ENCODE data around the gene DNAJC1.
"Not testable (repeated sequence)": the region's sequence is repeated elsewhere in the genome, so short reads cannot be mapped to it uniquely, and the experiment has no call there.

The DNAJC1 gene, protein sequence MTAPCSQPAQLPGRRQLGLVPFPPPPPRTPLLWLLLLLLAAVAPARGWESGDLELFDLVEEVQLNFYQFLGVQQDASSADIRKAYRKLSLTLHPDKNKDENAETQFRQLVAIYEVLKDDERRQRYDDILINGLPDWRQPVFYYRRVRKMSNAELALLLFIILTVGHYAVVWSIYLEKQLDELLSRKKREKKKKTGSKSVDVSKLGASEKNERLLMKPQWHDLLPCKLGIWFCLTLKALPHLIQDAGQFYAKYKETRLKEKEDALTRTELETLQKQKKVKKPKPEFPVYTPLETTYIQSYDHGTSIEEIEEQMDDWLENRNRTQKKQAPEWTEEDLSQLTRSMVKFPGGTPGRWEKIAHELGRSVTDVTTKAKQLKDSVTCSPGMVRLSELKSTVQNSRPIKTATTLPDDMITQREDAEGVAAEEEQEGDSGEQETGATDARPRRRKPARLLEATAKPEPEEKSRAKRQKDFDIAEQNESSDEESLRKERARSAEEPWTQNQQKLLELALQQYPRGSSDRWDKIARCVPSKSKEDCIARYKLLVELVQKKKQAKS

DNA sequence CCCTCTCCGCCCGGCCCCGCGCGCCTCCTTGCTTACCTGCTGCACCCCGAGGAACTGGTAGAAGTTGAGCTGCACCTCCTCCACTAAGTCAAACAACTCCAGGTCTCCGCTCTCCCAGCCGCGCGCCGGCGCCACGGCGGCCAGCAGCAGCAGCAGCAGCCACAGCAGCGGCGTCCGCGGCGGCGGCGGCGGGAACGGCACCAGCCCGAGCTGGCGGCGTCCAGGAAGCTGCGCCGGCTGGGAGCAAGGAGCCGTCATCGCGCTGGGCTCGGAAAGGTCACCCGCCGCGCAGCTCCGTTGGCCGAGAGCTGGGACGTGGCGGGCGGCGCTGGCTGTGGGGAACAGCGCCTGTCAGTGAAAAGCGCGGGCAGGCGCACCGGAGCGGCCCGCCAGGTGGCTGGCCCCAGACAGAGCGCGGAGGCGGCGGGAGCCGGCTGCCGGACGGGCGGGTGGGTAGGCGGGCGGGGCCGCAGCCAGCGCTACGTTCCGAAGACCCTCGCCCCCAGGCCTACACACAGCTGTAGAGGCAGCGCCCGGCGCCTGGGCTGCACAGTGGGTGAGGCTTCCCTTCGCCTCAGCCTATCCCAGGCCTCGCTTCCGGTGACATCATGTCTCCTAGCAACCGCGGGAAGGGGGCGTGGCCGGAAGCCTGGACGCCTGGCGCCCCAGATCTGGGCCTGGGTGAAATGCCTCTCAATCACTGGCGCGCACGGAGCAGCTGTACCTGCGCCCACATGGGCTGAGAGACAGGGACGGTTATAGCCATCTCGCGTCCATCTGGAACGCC, at the start of gene DNAJC1:
Gene DNAJC1, minus strand, starts transcription at position 554 of the 787 bp plus-strand sequence. Its CDS starts 296 bp downstream, at position 258.
- no peak for FAIRE-seq

DNA sequence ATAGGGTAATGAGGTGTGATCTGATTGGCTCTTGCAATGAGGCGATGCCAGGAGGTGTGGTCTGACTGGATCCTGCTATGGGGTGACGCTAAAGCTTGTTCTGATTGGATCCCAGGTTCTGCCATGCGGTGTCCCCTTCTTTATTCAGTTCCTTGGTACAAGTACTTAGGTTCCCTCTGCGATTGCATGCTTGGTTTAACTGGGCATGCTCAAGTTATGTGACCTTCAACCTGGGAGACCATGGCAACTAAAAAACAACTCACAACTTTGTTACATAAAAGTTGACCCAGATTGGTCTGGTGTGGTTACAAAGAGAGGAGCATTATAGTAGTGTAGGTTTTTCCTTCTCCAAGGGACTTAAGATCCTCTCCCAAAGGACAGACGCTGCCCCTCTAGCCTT, 49.5 kb upstream of the DNAJC1 start:
- FAIRE-seq, result no peak

DNA sequence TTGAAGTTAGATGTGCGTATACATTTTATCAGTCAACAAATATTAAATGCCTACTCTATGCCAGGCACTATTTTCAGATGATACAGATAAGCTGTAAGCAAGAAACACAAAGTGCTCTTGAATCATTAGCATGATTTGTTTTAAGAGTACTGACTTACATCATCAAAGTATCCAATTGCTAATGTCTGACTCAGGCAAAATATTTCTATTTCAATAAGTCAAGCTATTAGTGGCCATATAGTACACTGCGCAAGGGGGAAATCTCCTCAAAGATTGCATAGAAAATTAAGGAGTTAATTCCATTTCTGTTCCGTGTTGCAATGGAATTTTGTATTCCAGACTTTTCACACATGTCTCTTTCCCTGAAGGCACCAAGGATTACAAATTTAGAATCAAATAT, 46.1 kb upstream of the DNAJC1 start:
- no peak for FAIRE-seq

DNA sequence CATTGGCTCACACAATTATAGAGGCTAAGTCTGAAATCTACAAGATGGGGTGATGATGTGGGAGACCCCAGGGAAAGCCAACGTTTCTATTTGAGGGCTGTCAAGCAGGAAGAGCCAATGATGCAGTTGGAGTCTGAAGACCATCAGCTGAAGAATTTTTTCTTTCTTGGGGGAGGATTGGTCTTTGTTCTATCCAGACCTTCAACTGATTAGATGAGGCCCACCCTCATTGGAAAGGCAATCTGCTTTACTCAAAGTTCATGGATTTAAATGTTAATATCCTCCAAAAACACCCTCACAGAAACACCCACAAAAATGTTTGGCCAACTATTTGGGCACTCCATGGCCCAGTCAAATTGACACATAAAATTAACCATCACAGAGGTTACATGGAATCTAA, 44.3 kb upstream of the DNAJC1 start:
- FAIRE-seq, result no peak

DNA sequence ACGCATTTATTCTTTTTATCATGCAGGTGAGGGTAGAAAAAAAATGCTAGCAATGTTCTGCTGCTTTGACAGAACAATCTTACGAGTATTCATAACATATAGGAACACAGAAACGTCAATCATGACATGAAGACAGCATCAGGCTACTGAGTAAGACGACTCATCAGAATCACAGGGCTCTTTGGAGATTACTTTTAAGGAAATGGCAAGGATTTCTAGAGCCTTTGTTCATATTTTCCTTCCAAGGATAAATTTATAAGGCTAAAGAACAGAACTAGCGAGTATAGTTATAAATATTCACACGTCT, 39.8 kb upstream of the DNAJC1 start:
- no peak for FAIRE-seq

DNA sequence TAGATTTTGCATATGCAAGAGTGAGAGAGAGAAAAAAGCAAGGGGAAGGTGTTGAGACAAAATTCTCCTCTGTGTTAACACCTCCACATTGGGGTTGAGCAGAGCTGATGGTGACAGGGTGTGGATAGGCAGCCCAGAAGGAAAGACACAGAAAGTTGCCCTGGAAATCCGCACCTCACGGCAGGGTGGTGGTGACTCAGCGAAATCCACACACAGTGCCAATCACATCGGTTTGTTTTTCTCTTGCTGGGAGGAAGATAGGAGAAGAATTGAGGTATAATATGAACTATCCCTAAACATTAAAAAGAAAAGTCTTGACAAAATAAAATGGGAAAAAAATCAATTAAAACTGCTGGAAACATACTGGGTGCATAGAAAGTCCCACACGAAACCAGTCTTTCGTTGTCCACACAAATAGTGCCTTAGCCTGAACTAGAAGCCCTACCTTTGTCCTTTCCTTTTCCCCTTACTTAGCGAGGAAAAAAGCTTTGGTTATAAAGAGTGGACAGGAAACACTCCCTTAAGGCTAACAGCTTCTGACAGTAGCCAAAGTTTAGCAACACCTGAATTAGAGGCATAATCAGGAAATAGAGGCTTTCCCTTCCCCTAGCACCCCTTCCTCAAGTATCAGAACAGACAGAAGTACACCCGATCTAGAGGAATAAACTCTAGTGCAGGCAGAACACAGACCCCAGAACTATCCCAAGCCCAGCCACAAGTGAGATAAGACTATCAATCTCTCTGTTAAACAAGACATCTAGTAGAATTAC, 39.2 kb upstream of the DNAJC1 start:
- no peak for FAIRE-seq

DNA sequence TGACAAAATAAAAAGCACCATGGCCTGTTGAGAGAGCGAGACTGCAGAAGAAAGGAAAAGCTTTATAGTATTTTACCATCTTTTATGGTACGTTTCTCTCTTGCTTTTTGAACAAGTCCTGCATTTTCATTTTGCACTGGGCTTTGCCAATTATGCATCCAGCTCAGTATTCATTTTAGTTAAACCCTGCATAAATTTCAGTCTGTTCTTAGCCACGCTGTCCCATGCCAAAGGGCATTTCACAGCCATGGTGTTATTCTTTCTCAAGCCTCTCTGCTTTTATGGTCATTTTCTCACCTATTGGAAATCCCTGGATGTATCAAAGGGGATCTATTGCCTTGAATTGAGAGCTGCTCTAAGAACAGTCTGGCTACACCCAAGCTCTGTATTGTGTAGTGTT, 30.8 kb upstream of the DNAJC1 start:
- FAIRE-seq, result no peak

DNA sequence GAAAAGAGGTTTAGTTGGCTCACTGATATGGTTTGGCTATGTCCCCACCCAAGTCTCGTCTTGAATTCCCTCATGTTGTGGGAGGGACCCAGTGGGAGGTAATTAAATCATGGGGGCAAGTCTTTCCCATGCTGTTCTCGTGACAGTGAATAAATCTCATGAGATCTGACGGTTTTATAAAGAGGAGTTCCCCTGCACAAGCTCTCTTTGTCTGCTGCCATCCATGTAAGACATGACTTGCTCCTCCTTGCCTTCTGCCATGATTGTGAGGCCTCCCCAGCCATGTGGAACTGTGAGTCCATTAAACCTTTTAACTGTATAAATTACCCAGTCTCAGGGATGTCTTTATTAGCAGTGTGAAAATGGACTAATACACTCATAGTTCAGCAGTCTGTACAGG, 28.7 kb upstream of the DNAJC1 start:
- FAIRE-seq, result not testable (repeated sequence)

DNA sequence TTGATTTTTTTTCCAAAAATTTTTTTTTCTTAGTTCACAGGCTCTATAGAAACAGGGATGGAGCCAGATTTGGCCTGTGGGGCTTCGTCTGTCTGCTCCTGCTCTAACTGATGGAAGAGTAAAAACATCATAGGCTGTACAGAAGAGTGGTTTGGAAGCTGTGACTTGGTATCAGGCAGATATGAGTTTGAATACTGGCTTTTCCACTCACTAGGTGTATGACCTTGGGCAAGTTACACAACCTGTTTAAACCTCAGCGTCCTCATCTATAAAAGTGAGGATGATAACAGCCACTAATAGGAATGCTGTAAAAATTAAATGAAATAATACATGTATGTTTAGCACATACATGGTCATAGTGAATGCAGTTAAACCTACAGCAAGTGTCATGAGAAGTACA, 26.9 kb upstream of the DNAJC1 start:
- no peak for FAIRE-seq

DNA sequence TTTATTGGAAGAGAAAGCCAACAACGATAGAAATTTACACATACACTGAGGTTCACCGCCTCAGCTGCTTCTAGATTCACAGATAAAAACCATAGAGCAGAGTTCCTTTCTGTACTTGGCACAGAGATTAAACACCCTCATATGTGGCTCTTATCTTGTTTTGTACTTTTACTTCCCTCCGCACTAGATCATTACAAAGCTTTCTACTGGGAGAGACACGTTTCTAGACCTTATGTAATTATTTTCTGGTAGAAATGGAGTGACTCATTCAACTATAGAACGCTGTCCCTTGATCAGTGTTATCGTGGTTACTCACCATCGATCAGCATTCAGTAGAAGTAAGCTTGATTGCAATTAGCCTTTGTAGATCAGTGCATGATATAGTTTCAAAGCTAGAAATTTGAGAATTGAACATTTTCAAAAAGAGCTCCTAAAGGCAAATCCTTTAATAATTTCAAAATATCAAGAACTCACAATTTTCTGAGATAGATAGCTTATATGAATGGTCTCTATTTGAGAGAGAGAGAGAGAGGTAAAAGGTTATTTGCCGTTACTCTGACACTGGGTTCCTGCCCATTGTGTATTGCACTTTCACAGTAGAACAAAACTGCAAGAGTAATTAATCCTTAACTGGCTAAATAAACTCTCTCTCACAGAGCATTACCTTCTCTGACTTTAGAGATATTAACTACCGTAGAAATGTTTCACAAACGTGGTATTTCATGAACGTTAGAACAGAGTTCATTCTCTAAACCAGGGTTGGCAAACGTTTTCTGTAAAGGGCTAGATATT, 26.1 kb upstream of the DNAJC1 start:
- FAIRE-seq, result no peak

DNA sequence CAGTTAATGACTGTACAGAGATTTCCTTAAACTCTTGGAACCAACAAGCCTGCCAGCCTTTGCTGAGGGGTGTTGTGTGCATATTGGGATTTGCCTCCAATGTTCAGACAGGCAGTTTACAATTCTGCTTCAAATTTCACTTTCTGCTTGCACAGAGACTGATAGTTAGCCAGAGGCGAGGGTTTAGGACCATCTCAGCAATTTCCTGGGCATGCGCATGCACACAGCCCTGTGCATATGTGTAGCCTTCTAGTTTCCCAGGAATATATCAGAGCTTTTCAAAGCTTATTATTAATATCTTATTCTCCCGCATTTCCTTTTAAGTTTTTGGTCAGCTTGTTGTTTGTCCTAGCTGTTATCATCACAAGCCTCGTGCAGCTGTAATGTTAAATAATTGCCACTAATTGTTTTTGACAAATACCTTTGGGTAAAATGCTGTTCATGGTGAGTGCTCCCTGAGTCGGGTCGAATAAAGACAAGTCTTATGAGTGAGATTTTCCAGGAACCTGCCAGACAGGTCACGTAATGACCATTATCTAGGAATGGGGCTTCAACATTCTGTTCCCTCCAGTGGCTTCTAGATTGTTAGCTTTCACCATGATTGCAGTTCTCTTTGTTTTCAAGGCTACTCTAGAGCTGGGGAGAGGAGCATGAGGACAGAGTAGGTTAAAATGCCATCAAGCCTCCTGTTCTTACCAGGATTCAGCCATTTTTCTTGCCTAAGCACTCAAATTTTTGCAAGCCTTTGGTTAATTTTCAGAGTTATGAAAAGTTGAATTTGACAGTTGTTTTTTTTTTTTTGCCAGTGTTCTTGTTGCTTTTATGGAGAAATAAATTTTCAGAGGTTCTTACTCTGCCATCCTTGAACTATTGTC, 24.1 kb upstream of the DNAJC1 start:
- FAIRE-seq, result no peak

DNA sequence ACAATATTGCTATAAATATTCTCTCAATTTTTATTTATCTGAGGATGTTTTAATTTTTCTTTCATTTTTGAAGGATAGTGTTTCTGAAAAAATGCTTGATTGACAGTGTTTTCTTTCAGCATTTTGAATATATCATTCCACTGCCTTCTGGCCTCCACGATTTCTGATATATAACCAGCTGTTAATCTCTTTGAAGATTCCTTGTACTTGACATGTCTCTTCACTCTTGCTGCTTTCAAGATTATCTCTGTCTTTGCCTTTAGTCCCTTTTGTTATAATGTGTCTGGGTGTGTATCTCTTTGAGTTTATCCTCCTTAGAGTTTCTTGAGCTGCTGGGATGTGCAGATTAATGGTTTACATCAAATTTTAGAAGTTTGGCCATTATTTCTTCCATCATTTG, 22.8 kb upstream of the DNAJC1 start:
- FAIRE-seq, result no peak

DNA sequence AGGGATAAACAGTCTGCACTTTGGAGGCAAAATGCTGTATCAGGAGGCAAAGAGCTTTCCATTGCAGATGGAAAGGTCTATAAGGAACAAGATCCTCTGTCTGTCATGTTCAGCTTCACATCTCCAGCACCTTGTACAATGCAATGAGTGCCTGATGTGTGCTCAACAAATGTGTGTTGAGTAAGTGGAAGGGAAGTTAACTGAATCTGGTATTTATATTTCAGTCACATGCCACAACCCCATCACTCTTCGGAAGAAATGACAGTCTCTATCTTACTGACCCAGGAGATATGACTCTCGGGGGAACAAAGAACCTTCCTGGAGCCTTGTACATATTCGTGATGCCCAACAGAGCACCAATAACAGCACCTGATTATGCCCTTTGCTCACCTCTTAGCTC, 20.0 kb upstream of the DNAJC1 start:
- FAIRE-seq, result no peak

DNA sequence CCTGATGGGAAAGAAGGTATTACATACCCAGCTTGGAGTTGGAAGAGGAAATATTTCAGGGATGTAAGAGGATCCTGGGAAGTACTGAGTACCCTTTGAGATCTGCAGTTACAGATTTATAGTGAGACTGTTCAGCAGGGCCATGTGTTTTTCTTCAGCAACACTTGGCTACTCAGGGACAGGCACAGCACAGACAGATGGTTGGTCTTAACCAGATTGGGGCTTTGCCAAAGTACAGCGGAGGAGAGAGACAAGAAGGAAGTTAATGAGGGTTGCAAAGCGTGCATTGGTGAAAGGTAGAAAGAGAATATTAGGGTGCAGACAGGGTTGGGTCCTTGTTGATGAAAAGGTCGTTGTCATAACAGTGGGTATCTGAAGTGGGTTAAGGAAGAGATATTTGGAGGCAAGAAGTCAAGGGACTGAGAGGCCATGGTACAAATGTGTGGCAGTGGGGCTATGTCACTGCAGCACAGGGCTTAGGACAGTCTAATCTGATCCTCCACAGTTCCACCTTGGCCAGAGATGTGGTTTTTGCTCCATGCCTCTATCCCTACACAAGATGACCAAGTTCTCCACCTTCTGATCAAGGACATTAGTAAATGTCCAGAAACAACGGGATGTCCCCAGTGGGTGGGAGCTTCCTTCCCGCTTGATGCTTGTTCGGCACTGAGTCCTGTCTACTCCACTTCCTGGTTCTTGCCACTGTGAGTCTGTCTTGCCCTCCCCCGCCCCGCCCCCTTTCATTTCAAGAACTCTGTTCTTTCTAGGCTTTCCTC, 18.9 kb upstream of the DNAJC1 start:
- FAIRE-seq, result no peak

DNA sequence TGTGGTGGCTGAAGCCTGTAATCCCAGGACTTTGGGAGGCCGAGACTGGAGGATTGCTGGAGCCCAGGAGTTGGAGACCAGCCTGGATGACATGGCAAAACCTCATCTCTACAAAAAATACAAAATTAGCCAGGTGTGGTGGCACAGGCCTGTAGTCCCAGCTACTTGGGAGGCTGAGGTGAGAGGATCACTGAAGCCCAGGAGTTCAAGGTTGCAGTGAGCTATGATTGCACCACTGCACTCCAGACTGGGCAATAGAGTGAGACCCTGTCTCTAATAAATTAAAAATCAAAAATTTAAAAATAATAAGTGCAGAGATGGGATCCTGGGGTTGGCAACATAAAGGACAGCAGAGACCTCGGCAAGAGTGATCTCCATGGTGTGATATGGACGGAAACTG, 17.6 kb upstream of the DNAJC1 start:
- not testable (repeated sequence) for FAIRE-seq

DNA sequence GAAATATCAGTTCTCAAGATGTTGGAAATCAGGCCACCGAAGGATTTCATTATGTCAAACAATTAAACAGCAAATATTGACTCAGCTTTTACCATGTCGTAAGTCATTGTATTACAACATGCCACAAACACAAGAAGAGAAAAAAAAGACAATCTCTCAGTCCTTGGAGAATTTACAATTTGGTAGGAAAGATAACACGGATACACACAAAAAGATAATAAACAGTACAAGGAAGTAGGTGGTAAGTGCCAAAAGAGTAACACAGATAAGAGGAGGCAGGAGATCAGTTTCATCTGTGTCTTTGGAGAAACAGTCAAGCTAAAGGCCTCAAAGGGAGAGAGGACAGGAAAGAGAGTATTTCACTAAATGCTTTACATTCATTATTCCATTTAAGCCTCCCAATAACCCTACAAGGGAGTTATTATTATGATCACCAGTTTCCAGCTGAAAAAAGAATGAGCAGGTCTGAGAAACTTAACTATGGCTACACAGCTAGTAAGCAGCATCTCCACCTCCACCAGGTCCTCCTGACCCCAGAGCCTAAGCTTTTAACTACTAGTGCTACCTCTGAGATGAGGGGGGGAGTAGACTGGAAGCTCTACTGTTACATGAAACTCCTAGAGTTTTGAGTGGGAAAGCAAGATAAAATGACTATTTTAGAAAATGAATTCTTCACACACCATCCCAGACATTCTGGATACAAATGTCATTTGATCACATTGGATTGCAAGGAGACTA, 13.9 kb upstream of the DNAJC1 start:
- no peak for FAIRE-seq

DNA sequence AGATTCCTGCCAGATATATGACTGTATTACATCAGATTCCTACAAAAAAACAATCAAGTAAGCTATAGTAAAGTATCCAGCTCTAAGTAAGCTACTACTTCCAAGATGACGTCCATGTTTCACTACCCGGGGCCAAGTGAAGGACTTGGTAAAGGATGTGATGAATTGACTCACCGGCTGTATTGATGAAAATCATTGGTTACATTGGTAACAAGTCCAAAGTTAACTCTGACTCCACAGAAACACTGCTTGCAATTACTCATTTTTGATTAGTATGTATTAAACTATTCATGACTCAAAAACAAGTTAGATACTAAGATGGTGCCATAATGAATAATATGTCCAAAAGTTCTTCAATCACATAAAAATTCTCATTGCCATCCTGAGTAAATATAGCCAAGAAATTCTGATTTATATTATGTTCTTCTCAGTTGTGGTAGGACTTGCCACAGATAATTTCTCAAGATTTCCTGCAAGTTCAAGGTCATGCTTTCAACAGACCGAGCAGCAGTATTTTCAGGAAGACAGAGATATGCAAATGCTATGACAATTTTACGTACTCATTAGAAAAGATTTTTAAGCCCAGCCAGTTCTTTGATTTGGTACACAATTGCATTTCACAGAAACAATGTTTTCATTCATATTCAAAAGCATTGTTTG, 12.6 kb upstream of the DNAJC1 start:
- no peak for FAIRE-seq

DNA sequence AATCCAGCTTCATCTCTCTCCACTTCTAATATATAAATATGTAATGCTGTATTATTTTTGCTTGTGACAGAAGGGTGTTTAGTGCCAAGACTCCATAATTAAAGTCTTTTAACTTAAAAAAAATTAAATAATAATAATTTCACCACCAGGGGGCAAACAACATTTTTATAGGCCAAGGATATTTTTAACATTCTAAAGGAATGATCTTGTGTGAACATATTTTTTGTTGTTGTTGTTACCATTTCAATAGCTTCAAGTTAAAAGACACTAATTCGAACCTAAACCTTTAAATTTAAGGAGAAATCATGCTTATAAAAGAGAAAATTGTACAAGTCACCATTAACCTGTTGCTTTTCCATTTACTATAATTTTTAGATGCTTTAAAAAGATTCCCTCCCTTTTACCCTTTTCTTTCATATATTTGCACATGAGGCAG, 7.5 kb upstream of the DNAJC1 start:
- FAIRE-seq, result peak; percentile 96

DNA sequence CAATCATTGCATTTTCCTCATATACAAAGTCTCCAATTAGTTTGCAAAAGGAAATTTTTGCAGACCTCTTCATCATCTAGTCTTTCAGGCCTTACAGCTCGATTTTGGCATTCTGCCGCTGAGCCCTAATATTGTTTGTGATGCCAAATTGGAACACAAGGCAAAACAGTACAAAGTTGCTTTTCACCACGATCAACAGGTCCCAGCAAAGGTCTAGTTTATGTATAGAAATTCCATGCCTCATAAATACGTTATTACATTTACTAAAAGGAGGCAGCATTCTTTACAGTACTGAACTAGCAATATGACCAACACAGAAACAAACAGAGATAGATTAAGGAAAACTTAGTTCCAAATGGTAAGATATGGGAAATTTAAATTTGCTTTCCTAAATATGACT, 7.0 kb upstream of the DNAJC1 start:
- no peak for FAIRE-seq
